GM21390 (cell line): ENCODE measurements around the gene CCN2.
A peak's percentile ranks its signal among the peaks of the same experiment; 100 is the strongest.
"Not testable (repeated sequence)": the region's sequence is repeated elsewhere in the genome, so short reads cannot be mapped to it uniquely, and the experiment has no call there.

Experiments used
- ATAC-seq: cut with Tn5 transposase; IDR thresholded peaks from one replicate; pipeline ENCODE4 v1.9.1; 2021; ENCODE audit not compliant: unreplicated experiment

The CCN2 gene

GRCh38 chr6:131910956-131911355, 40.2 kb downstream of the CCN2 start:
- ATAC-seq = no peak

- ATAC-seq = peak; percentile 16
These were observed 41.0 kb downstream of the CCN2 start for GRCh38 chr6:131910219-131910589.

- peak; percentile 99 for ATAC-seq
These were observed 41.6 kb downstream of the CCN2 start for GRCh38 chr6:131909408-131910218.

GRCh38 chr6:131908787-131909186, 42.4 kb downstream of the CCN2 start:
- ATAC-seq = not testable (repeated sequence)

- ATAC-seq = not testable (repeated sequence)
These were observed 47.4 kb downstream of the CCN2 start for GRCh38 chr6:131903734-131904133.

GRCh38 chr6:131901326-131901873, 49.8 kb downstream of the CCN2 start:
- ATAC-seq = not testable (repeated sequence)

GRCh38 chr6:131900231-131900630, 50.9 kb downstream of the CCN2 start:
- no peak for ATAC-seq

GRCh38 chr6:131898718-131899117, 52.5 kb downstream of the CCN2 start:
- no peak for ATAC-seq
